Gastrocnemius medialis (tissue), 4 donors: ENCODE results near the gene ENDOD1. TPM values are rescaled to one million over a fixed set of nuclear protein-coding genes. Genes with fewer than 3 reads are reported as not detected.

Source experiments
- ATAC-seq, 2 donors: fragments of 150-250 bp; one replicate each; pipeline ENCODE4 v1.9.1; 2016
- DNase-seq, 2 donors: peaks; one replicate each; pipeline ENCODE4 v3.0.0-alpha.2; 2019
- H3K27ac ChIP-seq, 4 donors: fragments of 200-600 bp; sonication (generic); 1 replicate in 1 of 4; 2 replicates in 3 of 4; pipeline ENCODE4 v1.5.1; 2016 to 2018; ENCODE audit warnings: mild to moderate bottlenecking in 2 of 4, moderate library complexity in 1 of 4
- H3K27me3 ChIP-seq, 3 donors: fragments of 200-600 bp; sonication (generic) in 2 of 3; 1 replicate in 1 of 3; 2 replicates in 2 of 3; pipeline versions ENCODE4 v1.5.1 to v1.6.0; 2016 to 2019; ENCODE audit warnings: mild to moderate bottlenecking in 1 of 3, moderate library complexity in 1 of 3
- H3K36me3 ChIP-seq, 2 donors: fragments of 200-600 bp; sonication (generic) in 1 of 2; one replicate each; pipeline ENCODE4 v1.5.1; 2017 to 2018
- H3K4me1 ChIP-seq, 2 donors: fragments of 200-600 bp; sonication (generic) in 1 of 2; one replicate each; pipeline ENCODE4 v1.5.1; 2016 to 2017; ENCODE audit warnings: mild to moderate bottlenecking in 2 of 2
- H3K4me3 ChIP-seq, 4 donors: fragments of 200-600 bp; sonication (generic) in 3 of 4; 1 replicate in 1 of 4; 2 replicates in 3 of 4; pipeline ENCODE4 v1.5.1; 2016 to 2019; ENCODE audit warnings: mild to moderate bottlenecking in 2 of 4
- H3K9me3 ChIP-seq, 3 donors: fragments of 200-600 bp; sonication (generic) in 2 of 3; 1 replicate in 1 of 3; 2 replicates in 2 of 3; pipeline ENCODE4 v1.5.1; 2016 to 2019
- POLR2A ChIP-seq, 2 donors: fragments of 450-650 bp; IDR thresholded peaks; one replicate each; pipeline ENCODE4 v1.6.1; 2017; ENCODE audit warnings: antibody characterized with exemption in 2 of 2, mild to moderate bottlenecking in 2 of 2, moderate library complexity in 2 of 2
- in situ Hi-C, 4 donors: fragments of 200-750 bp; cut with MboI; loops; one replicate each; pipeline versions ENCODE4 v1.15.0 to v1.8.0; 2017; ENCODE audit warnings: low sequenced_read_pairs in 4 of 4
- intact Hi-C: fragments of 100-400 bp; cut with DNase I; formaldehyde crosslinking; loops from one replicate; pipeline ENCODE4 v1.15.1; 2023; ENCODE audit warnings: low total_unique reads
- total RNA-seq, 4 donors: library from RNA; depleted of rRNA; stranded (reverse); fragments of >200 nt; gene quantifications; one replicate each; pipeline versions ENCODE4 v1.1.0 to v1.2.3, GENCODE V29; 2016
- TF ChIP-seq, protein P1 (sequence below), 5 experiments: fragments of 450-650 bp in 3 of 5; fragments of 200-600 bp in 2 of 5; sonication (generic) in 2 of 5; IDR thresholded peaks in 4 of 5; conservative IDR thresholded peaks in 1 of 5; 1 replicate in 4 of 5; 2 replicates in 1 of 5; pipeline ENCODE4 v1.5.1; 2016 to 2019; ENCODE audit warnings: antibody characterized with exemption in 5 of 5, mild to moderate bottlenecking in 3 of 5, moderate library complexity in 3 of 5

The ENDOD1 gene
- total RNA-seq, 4 donors from 2014 or later: 17.5 to 35.2 (median 27.6) TPM

DNA sequence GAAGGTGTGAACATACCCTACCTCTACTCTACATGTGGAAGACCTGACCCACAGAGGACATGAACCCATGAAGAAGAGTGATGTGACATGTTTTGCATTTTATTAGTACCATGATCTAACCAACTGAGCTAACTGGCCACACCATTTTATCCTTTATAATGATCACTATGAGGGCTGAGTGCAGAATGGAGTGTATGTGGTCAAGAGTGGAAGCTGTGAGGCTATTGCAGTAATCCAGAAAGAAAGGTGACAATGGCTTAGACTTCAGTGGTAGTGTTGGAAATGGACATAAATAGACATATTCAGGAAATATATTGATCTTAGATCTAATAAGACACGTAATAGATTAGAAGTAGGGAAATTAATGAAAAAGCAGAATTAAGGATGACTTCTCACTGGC is 19.2 kb upstream of the ENDOD1 start:
- Histone ChIP-seq H3K27me3 (no peaks in the 10 kb centered on the region), H3K36me3 (no peaks in the 10 kb centered on the region), H3K9me3 (no peaks in the 10 kb centered on the region), H3K27ac (peak overlapping the region in 3 of 4 donors; percentile 29 to 96 (median 92)), H3K4me3 (no peak overlapping the region), H3K4me1 (peaks cover 33 to 42% of the 10 kb centered on the region in 2 donors)
- DNase-seq (no peak), ATAC-seq (no peak)
- TF ChIP-seq POLR2A (IDR thresholded peaks at IDR 0.05): no peak
- intact Hi-C loops (no loop called here), in situ Hi-C loops (loop anchor here in 3 of 4 donors (5.0 to 25.0 kb wide), 5 partner anchors 72 to 694 kb away; partner anchors contain the start of gene SESN3 (in 1 of the 3))

GRCh38 chr11:95072948-95073347 is 16.7 kb upstream of the ENDOD1 start:
- no peak overlapping the region for H3K4me3 ChIP-seq
- no peaks in the 10 kb centered on the region for H3K27me3 ChIP-seq
- no peak for DNase-seq
- intact Hi-C loops (no loop called here), in situ Hi-C loops (loop anchor here in 3 of 4 donors (5.0 to 25.0 kb wide), 5 partner anchors 69 to 692 kb away; partner anchors contain the start of gene SESN3 (in 1 of the 3))
- H3K36me3 ChIP-seq: no peaks in the 10 kb centered on the region
- H3K4me1 ChIP-seq: peaks cover 29 to 36% of the 10 kb centered on the region in 2 donors
- TF ChIP-seq, protein P1, sequence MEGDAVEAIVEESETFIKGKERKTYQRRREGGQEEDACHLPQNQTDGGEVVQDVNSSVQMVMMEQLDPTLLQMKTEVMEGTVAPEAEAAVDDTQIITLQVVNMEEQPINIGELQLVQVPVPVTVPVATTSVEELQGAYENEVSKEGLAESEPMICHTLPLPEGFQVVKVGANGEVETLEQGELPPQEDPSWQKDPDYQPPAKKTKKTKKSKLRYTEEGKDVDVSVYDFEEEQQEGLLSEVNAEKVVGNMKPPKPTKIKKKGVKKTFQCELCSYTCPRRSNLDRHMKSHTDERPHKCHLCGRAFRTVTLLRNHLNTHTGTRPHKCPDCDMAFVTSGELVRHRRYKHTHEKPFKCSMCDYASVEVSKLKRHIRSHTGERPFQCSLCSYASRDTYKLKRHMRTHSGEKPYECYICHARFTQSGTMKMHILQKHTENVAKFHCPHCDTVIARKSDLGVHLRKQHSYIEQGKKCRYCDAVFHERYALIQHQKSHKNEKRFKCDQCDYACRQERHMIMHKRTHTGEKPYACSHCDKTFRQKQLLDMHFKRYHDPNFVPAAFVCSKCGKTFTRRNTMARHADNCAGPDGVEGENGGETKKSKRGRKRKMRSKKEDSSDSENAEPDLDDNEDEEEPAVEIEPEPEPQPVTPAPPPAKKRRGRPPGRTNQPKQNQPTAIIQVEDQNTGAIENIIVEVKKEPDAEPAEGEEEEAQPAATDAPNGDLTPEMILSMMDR (IDR thresholded peaks at IDR 0.05 in 4 of 5, conservative IDR thresholded peaks at IDR 0.05 in 1 of 5): no peak
- TF ChIP-seq POLR2A (IDR thresholded peaks at IDR 0.05): no peak
- H3K27ac ChIP-seq: no peak overlapping the region
- no peak for ATAC-seq
- H3K9me3 ChIP-seq: no peaks in the 10 kb centered on the region

DNA sequence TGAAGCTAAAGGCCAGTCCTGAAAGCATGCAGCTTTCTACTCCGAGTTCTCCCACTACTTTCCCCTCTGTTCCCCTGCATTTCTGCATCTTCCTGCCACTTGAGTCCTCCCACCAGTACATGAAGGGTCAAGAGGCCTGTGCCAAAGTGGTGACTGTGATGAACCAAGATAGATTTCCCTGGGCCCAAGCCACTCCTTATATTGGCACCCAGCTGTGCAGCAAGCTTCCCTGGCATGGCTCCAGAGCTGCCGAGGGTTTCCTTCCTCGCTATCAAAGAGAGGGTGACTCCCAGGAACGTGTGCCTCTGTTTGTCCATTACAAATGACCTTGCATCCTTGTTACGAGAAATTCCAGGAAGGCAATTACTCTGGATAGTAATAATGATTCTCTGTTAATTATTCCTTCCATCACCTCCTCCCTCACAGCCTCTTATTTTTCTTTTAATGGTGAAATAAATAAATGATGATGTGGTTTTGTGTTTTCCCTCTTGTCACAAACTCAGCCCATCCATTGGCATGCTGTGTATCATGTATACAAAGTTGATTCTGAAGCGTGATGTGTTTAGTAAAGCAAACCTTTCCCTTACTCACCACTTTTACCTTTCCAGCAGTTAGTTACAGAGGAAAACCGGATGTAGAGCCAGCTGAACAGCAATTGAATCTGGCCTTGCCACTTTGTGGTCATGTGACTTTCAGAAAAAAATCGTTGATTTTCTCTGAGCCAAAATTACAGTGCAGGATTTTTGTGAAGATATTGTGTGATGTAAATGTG is 14.7 kb upstream of the ENDOD1 start:
- intact Hi-C loops (no loop called here), in situ Hi-C loops (loop anchor here (5.0 to 25.0 kb wide), 6 partner anchors 67 to 690 kb away; partner anchors contain the start of genes AMOTL1 (in 1 of the 4) and SESN3 (in 1 of the 4))
- TF ChIP-seq POLR2A (IDR thresholded peaks at IDR 0.05): no peak
- TF ChIP-seq, protein P1 (IDR thresholded peaks at IDR 0.05 in 4 of 5, conservative IDR thresholded peaks at IDR 0.05 in 1 of 5): no peak
- ATAC-seq (peak; percentile 86 to 95), DNase-seq (peak; percentile 47 to 76)
- Histone ChIP-seq H3K27me3 (no peaks in the 10 kb centered on the region), H3K9me3 (no peaks in the 10 kb centered on the region), H3K36me3 (no peaks in the 10 kb centered on the region), H3K4me1 (peaks cover 16 to 22% of the 10 kb centered on the region in 2 donors), H3K4me3 (no peak overlapping the region), H3K27ac (peak overlapping the region; percentile 34 to 43 (median 40))

GRCh38 chr11:95076416-95076815 is 13.2 kb upstream of the ENDOD1 start:
- intact Hi-C loops (no loop called here), in situ Hi-C loops (loop anchor here in 3 of 4 donors (5.0 to 25.0 kb wide), 4 partner anchors 66 to 688 kb away; partner anchors contain the start of gene AMOTL1 (in 1 of the 3))
- no peak overlapping the region for H3K27ac ChIP-seq

More at GRCh38 chr11:95076416-95076815, 13.2 kb upstream of the ENDOD1 start:
- H3K4me1 ChIP-seq: peaks cover 18 to 19% of the 10 kb centered on the region in 2 donors
- H3K36me3 ChIP-seq: no peaks in the 10 kb centered on the region
- no peaks in the 10 kb centered on the region for H3K9me3 ChIP-seq
- DNase-seq: no peak
- TF ChIP-seq, protein P1 (IDR thresholded peaks at IDR 0.05 in 4 of 5, conservative IDR thresholded peaks at IDR 0.05 in 1 of 5): no peak
- TF ChIP-seq POLR2A (IDR thresholded peaks at IDR 0.05): no peak
- no peaks in the 10 kb centered on the region for H3K27me3 ChIP-seq
- H3K4me3 ChIP-seq: no peak overlapping the region
- no peak for ATAC-seq
